ENCODE measurements around the gene EFCC1. TPM values are rescaled to one million over a fixed set of nuclear protein-coding genes. Genes with fewer than 3 reads are reported as not detected.
A peak's percentile ranks its signal among the peaks of the same experiment; 100 is the strongest.

Gene EFCC1
- total RNA-seq, 1 donor from 2014 or later: 0.60 TPM

GRCh38 chr3:128983293-128984069, 17.6 kb upstream of the EFCC1 start:
- peaks cover 5% of the 10 kb centered on the region for H3K27me3 Mint-ChIP-seq
- no peak for TF ChIP-seq CTCF (IDR thresholded peaks at IDR 0.05; ENCODE audit: unreplicated experiment)
- no peaks in the 10 kb centered on the region for H3K36me3 Mint-ChIP-seq (ENCODE audit: insufficient read depth)
- H3K27ac Mint-ChIP-seq: no peak overlapping the region
- peaks cover 8% of the 10 kb centered on the region for H3K4me1 Mint-ChIP-seq (ENCODE audit: low read depth)
- no peak overlapping the region for H3K4me3 Mint-ChIP-seq (ENCODE audit: low read depth)
- DNase-seq (ENCODE audit: low spot score, unreplicated experiment): no peak
- H3K9me3 Mint-ChIP-seq (ENCODE audit: low read depth): no peaks in the 10 kb centered on the region

GRCh38 chr3:128984596-128984995, 16.5 kb upstream of the EFCC1 start:
- Mint-ChIP-seq H3K4me3 (ENCODE audit: low read depth) (no peak overlapping the region), H3K36me3 (ENCODE audit: insufficient read depth) (no peaks in the 10 kb centered on the region), H3K27ac (no peak overlapping the region), H3K9me3 (ENCODE audit: low read depth) (no peaks in the 10 kb centered on the region), H3K27me3 (peaks cover 5% of the 10 kb centered on the region), H3K4me1 (ENCODE audit: low read depth) (peaks cover 8% of the 10 kb centered on the region)
- no peak for DNase-seq (ENCODE audit: low spot score, unreplicated experiment)
- no peak for TF ChIP-seq CTCF (IDR thresholded peaks at IDR 0.05; ENCODE audit: unreplicated experiment)

GRCh38 chr3:128987302-128988100, 13.6 kb upstream of the EFCC1 start:
- peaks cover 8% of the 10 kb centered on the region for H3K4me1 Mint-ChIP-seq (ENCODE audit: low read depth)

GRCh38 chr3:128988286-128988685, 12.8 kb upstream of the EFCC1 start:
- Mint-ChIP-seq H3K27ac (no peak overlapping the region), H3K4me1 (ENCODE audit: low read depth) (peaks cover 14% of the 10 kb centered on the region), H3K36me3 (ENCODE audit: insufficient read depth) (no peaks in the 10 kb centered on the region), H3K9me3 (ENCODE audit: low read depth) (no peaks in the 10 kb centered on the region), H3K27me3 (no peaks in the 10 kb centered on the region), H3K4me3 (ENCODE audit: low read depth) (no peak overlapping the region)
- DNase-seq (ENCODE audit: low spot score, unreplicated experiment): no peak
- no peak for TF ChIP-seq CTCF (IDR thresholded peaks at IDR 0.05; ENCODE audit: unreplicated experiment)

More at GRCh38 chr3:128987302-128988100, 13.6 kb upstream of the EFCC1 start:
- H3K36me3 Mint-ChIP-seq (ENCODE audit: insufficient read depth): no peaks in the 10 kb centered on the region
- no peak for DNase-seq (ENCODE audit: low spot score, unreplicated experiment)
- peak overlapping the region; percentile 24 for H3K27ac Mint-ChIP-seq
- no peak overlapping the region for H3K4me3 Mint-ChIP-seq (ENCODE audit: low read depth)
- H3K27me3 Mint-ChIP-seq: peaks cover 2% of the 10 kb centered on the region
- no peak for TF ChIP-seq CTCF (IDR thresholded peaks at IDR 0.05; ENCODE audit: unreplicated experiment)
- H3K9me3 Mint-ChIP-seq (ENCODE audit: low read depth): no peaks in the 10 kb centered on the region

- Mint-ChIP-seq H3K4me3 (ENCODE audit: low read depth) (no peak overlapping the region), H3K27ac (no peak overlapping the region), H3K9me3 (ENCODE audit: low read depth) (no peaks in the 10 kb centered on the region), H3K36me3 (ENCODE audit: insufficient read depth) (no peaks in the 10 kb centered on the region), H3K27me3 (peaks cover 5% of the 10 kb centered on the region), H3K4me1 (ENCODE audit: low read depth) (peaks cover 11% of the 10 kb centered on the region)
- no peak for DNase-seq (ENCODE audit: low spot score, unreplicated experiment)
- no peak for TF ChIP-seq CTCF (IDR thresholded peaks at IDR 0.05; ENCODE audit: unreplicated experiment)
These were observed 9.7 kb upstream of the EFCC1 start for GRCh38 chr3:128991355-128991895.

Measured in progenitor cell of endocrine pancreas (in vitro differentiated cells).